Ectodermal cell (in vitro differentiated cells): ENCODE results near the gene RHBDD2.

Experiments used
- H3K27ac ChIP-seq: 2 replicates; pipeline ENCODE4 v1.7.0; 2013; ENCODE audit warnings: mild to moderate bottlenecking, low read depth, low read length; ENCODE audit not compliant: insufficient read depth, poor library complexity, severe bottlenecking
- H3K27me3 ChIP-seq: 2 replicates; pipeline ENCODE4 v1.7.0; 2013; ENCODE audit warnings: mild to moderate bottlenecking, low read length; ENCODE audit not compliant: insufficient read depth, control insufficient read depth, poor library complexity, severe bottlenecking
- H3K36me3 ChIP-seq: one replicate; pipeline ENCODE4 v1.7.0; 2013; ENCODE audit warnings: low read length; ENCODE audit not compliant: control insufficient read depth, insufficient read depth
- H3K4me1 ChIP-seq: one replicate; pipeline ENCODE4 v1.7.0; 2013; ENCODE audit warnings: low read length; ENCODE audit not compliant: control insufficient read depth, insufficient read depth
- H3K4me3 ChIP-seq: 2 replicates; pipeline ENCODE4 v1.7.0; 2013; ENCODE audit warnings: low read depth, low read length, control low read depth; ENCODE audit not compliant: insufficient read depth
- H3K9me3 ChIP-seq: 2 replicates; pipeline ENCODE4 v1.7.0; 2013; ENCODE audit warnings: mild to moderate bottlenecking, low read length, moderate library complexity; ENCODE audit not compliant: control insufficient read depth
- WGBS, 2 experiments: methylation state at CpG; one replicate each; pipeline ENCODE4 v1.1.7; 2013; ENCODE audit warnings: missing lambda C conversion rate in 2 of 2; 5-methylcytosine and 5-hydroxymethylcytosine counted together

Gene RHBDD2

DNA sequence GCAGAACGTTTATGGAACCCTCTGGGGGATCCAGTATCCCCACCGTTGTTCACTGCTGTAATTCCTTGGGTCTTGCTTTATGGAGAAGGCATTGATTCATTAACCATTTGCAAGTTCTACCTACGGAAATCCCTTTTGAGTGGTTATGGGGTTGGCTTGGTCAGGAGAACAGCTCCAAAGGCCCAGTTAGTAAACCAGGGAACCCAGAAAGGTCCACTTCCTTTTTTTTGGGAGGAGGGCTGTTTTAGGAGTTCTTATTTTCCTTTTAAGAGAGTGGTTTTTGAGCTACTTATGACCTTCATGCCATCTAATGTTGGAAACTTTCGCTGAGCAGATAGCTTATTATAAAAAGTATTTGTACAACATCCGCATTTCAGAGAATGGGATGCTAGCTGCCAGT lies 37.4 kb downstream of the RHBDD2 start:
- Histone ChIP-seq H3K4me3 (peak overlapping the region; percentile 94), H3K27ac (no peak overlapping the region), H3K4me1 (peaks cover 12% of the 10 kb centered on the region), H3K9me3 (no peaks in the 10 kb centered on the region), H3K36me3 (no peaks in the 10 kb centered on the region), H3K27me3 (no peaks in the 10 kb centered on the region)
- 73% methylated on average over 5 of the region's 5 CpGs for whole genome bisulfite sequencing, 2 experiments

DNA sequence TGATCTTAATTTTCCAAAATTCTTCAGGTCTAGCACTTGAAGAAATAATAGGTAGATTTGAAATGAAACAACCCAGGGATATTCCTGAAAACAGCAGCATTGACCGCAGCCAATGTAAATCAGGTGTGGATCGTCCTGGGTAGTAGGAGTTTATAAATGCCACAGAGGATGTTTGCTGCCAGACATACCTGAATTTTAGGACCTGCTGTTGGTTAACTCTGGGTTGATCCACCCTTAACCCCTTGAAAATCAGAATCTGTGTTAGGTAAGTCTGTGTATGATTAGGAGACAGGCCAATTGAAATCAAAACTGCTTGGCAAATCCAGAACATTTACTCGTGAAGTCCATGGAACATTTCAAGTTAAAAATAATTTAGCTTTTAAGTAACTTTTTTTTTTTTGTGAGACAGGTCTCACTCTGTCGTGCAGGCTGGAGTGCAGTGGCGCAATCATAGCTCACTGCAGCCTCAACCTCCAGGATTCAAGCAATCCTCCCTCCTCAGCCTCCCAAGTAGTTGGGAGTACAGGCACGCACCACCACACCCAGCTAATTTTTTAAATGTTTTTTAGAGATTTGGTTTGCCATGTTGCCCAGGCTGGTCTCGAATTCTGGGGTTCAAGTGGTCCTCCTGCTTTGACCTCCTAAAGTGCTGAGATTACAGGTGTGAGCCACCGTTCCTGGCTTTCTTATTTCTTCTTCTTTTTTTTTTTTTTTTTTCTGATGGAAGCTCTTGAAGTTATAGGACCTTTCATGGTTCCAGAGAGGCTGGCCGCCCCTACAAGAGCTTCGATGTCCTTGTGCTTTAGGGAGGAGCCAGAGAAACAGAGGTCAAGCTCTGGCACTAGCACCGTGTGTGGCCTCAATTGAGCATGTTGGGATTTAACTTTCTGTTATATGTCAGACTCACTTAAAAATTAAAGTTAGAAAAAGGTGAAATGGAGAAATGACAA lies 38.1 kb downstream of the RHBDD2 start:
- no peak overlapping the region for H3K27ac ChIP-seq

DNA sequence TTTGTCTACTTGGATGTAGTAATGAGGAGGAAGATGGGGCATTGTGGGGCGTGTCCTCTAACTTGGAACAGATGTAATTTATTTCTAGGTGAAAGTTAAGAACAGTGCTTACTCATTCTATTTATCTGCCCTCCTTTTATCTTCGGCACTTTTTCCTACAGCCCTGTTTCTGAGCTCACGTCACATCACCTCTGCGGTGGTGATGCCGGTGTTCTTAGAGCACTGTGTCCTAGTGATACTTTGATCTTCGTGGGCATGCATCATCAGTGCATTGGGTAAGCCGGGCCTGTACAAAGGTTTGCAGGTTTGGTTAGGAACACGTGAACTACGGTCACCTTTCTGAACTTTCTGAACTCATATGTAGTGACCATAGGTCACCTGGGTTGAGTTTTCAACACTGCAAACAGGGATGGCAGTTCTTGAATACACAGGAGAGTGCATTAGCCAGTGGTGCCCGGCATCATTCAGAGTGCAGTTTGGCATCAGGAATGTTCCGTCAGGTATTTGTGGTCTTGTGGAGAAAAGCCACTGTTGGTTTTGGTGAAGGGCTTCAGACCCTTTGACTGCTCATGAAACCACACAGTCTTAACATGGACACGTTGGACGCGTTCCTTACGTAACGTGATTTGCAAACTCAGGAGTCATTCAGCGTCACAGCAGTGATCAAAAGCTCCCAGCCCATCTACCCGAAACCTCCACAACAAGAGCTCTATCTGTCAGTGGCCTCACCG lies 41.8 kb downstream of the RHBDD2 start:
- 92 to 94% methylated on average over 19 of the region's 19 CpGs for WGBS, 2 experiments
- H3K27ac ChIP-seq = no peak overlapping the region
- peaks cover 12% of the 10 kb centered on the region for H3K4me1 ChIP-seq
- no peak overlapping the region for H3K4me3 ChIP-seq
- H3K36me3 ChIP-seq = no peaks in the 10 kb centered on the region
- no peaks in the 10 kb centered on the region for H3K27me3 ChIP-seq
- no peaks in the 10 kb centered on the region for H3K9me3 ChIP-seq

More for the DNA sequence above, 38.1 kb downstream of the RHBDD2 start:
- peaks cover 12% of the 10 kb centered on the region for H3K4me1 ChIP-seq
- H3K36me3 ChIP-seq = no peaks in the 10 kb centered on the region
- no peaks in the 10 kb centered on the region for H3K9me3 ChIP-seq
- H3K4me3 ChIP-seq = no peak overlapping the region
- H3K27me3 ChIP-seq = no peaks in the 10 kb centered on the region
- WGBS, 2 experiments = 92 to 95% methylated on average over 11 of the region's 11 CpGs

DNA sequence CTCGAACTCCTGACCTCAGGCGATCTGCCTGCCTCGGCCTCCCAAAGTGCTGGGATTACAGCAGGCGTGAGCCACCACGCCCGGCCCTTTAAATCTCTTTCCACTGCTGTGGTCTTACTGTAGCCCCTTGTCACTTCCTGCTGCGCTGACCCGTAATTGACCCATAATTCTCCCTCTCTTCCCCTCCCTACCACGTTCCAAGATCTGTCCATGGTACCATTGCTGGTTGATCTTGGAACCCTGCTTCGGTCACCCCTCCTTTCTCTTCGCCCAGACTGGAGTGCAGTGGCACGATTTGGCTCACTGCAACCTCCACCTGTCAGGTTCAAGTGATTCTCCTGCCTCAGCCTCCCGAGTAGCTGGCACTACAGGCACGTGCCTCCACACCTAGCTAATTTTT lies 42.6 kb downstream of the RHBDD2 start:
- Histone ChIP-seq H3K4me3 (no peak overlapping the region), H3K27ac (no peak overlapping the region), H3K9me3 (no peaks in the 10 kb centered on the region), H3K4me1 (peaks cover 4% of the 10 kb centered on the region), H3K27me3 (no peaks in the 10 kb centered on the region), H3K36me3 (no peaks in the 10 kb centered on the region)
- 89 to 92% methylated on average over 14 of the region's 14 CpGs for WGBS, 2 experiments

DNA sequence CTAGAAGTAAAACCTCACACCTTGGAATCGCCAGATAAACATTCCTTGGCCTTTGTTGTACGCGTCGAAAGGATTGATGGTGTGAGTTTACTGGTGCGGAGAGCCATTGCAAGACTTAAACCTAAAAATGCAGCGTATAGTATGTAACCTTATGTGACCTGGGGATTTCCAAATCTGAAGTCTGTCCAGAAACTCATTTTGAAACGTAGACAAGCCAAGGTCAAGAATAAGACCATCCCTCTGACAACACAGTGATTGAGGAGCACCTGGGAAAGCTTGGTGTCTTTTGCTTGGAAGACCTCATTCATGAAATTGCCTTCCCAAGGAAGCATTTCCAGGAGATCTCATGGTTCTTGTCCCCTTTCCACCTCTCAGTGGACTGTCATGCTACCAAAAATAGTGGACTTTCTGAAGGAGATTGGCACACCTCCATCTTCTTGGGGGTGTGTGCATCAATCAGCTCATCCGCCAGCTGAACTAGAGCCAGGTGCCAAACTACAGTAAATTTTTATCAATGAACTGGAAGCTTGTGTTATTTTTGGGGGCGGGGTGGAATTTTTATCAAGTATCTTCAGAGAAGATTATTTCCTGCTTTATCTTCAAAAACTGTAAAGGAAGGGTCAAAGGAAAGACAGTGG lies 44.3 kb downstream of the RHBDD2 start:
- Histone ChIP-seq H3K4me1 (peaks cover 4% of the 10 kb centered on the region), H3K27ac (no peak overlapping the region), H3K9me3 (no peaks in the 10 kb centered on the region), H3K27me3 (no peaks in the 10 kb centered on the region), H3K4me3 (no peak overlapping the region), H3K36me3 (no peaks in the 10 kb centered on the region)
- WGBS, 2 experiments = 94 to 95% methylated on average over 9 of the region's 9 CpGs

DNA sequence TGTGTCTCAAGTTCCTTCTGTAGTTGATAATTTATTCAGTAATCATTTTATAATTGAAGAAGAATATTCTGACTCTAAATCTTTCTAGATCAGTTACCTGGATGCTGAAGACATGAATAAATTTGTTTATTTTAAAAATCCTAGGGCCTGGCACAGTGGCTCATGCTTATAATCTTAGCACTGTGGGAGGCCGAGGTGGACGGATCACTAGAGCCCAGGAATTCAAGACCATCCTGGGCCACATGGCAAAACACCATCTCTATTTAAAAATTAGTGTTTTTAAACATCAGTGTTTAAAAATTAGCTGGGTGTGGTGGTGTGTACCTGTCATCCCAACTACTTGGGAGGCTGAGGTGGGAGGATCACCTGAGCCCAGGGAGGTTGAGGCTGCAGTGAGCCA lies 45.4 kb downstream of the RHBDD2 start:
- no peak overlapping the region for H3K27ac ChIP-seq
- no peak overlapping the region for H3K4me3 ChIP-seq
- no peaks in the 10 kb centered on the region for H3K27me3 ChIP-seq
- 94 to 97% methylated on average over 2 of the region's 2 CpGs for WGBS, 2 experiments
- no peaks in the 10 kb centered on the region for H3K9me3 ChIP-seq
- no peaks in the 10 kb centered on the region for H3K36me3 ChIP-seq
- no peaks in the 10 kb centered on the region for H3K4me1 ChIP-seq

DNA sequence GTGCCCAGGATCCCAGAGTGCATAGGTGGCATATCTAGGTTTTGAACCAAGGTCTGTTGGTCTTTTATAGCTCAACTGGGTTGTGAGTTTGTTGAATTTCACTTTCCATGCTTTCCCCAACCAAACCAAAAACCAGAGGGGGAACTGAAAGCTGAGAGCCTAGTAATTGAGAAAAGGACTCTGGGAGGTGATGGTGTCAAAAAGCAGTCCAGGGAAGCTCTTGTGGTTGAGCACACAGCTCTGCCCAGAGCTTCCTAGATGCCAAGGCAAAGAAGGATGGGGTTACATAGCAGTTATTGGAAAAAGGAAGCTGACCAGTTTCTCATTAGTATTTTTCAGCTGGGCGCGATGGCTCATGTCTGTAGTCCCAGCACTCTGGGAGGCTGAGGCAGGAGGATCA lies 46.1 kb downstream of the RHBDD2 start:
- H3K4me3 ChIP-seq = no peak overlapping the region
- H3K9me3 ChIP-seq = no peaks in the 10 kb centered on the region
- H3K27me3 ChIP-seq = no peaks in the 10 kb centered on the region
- H3K36me3 ChIP-seq = no peaks in the 10 kb centered on the region
- WGBS, 2 experiments = 88 to 96% methylated on average over 2 of the region's 2 CpGs
- no peaks in the 10 kb centered on the region for H3K4me1 ChIP-seq
- no peak overlapping the region for H3K27ac ChIP-seq

DNA sequence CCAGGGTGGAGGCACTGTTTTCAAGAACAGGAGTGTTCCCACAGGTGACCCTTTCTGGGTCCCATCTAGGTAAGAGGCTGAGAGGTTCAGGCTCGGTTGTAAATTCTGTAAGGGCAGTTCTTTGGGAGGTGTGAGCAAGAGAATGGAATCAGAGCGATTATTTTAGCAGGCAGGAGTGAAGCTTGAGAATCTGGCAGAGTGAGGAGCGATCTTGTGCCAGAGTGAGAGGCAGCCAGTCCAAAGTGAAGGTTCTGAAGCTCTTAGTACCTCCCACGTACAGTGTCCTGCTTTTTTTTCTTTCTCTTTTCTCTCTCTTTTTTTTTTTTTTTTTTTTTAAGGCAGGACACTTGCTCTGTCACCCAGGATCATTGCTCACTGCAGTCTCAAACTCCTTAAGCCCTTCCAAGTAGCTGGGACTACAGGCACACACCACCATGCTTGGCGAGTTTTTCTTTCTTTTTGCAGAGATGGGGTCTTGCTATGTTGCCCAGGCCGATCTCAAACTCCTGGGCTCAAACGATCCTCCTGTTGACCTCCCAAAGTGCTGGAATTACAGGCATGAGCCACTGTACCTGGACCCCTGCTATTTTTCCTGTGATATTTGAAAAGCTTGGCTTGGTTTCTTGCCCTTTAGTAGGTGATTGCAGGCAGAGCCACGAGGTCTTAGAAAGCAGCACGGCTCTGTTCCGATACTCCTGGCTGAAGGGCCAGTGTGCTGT lies 47.0 kb downstream of the RHBDD2 start:
- Histone ChIP-seq H3K4me3 (no peak overlapping the region), H3K27me3 (no peaks in the 10 kb centered on the region), H3K9me3 (no peaks in the 10 kb centered on the region), H3K4me1 (no peaks in the 10 kb centered on the region), H3K27ac (no peak overlapping the region), H3K36me3 (no peaks in the 10 kb centered on the region)
- 91 to 94% methylated on average over 10 of the region's 10 CpGs for WGBS, 2 experiments

DNA sequence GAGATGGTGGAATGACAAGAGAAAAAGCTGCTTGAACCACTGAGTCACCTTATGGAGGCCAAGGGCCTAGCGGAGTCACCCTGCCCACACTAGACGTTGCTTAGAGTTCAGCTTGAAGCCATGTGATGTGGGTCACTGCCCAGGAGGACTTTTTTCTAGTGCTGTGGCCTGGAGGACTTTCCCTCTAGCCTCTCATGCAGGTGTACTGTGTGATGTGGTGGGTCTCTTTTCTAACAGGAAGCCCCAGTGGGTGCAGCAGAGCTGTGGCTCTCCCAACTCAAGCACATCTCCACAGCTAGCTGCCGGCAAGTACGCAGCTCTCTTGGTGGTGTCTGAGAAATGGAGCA lies 49.7 kb downstream of the RHBDD2 start:
- Histone ChIP-seq H3K27ac (no peak overlapping the region), H3K27me3 (no peaks in the 10 kb centered on the region), H3K9me3 (no peaks in the 10 kb centered on the region), H3K4me3 (no peak overlapping the region), H3K36me3 (no peaks in the 10 kb centered on the region), H3K4me1 (no peaks in the 10 kb centered on the region)
- WGBS, 2 experiments = 95 to 96% methylated on average over 4 of the region's 4 CpGs
